ENCODE measurements around the gene SLC46A3.
"Not testable (repeated sequence)": the region's sequence is repeated elsewhere in the genome, so short reads cannot be mapped to it uniquely, and the experiment has no call there.

SLC46A3 gene

GRCh38 chr13:28730762-28731161 lies 12.0 kb upstream of the SLC46A3 start:
- no peak for DNase-seq

- no peak for DNase-seq
These were observed 10.8 kb upstream of the SLC46A3 start for GRCh38 chr13:28729541-28729940.

- no peak for DNase-seq
These were observed 9.9 kb upstream of the SLC46A3 start for GRCh38 chr13:28728642-28729041.

- DNase-seq: no peak
These were observed 6.4 kb upstream of the SLC46A3 start for GRCh38 chr13:28725046-28725610.

- DNase-seq: no peak
These were observed 5.0 kb upstream of the SLC46A3 start for GRCh38 chr13:28723806-28724205.

GRCh38 chr13:28719227-28720055 lies 671 bp upstream of the SLC46A3 start:
- peak in 1 of 2 experiments; percentile 43 for DNase-seq

- peak; percentile 64 to 68 for DNase-seq
These were observed 601 bp downstream of the SLC46A3 start for GRCh38 chr13:28718196-28718542.

- DNase-seq: no peak
These were observed 1.6 kb downstream of the SLC46A3 start for GRCh38 chr13:28717170-28717569.

GRCh38 chr13:28716511-28716910 lies 2.3 kb downstream of the SLC46A3 start:
- DNase-seq: peak in 1 of 2 experiments; percentile 9

- DNase-seq: no peak
These were observed 4.1 kb downstream of the SLC46A3 start for GRCh38 chr13:28714651-28715050.

GRCh38 chr13:28710161-28710560 lies 8.6 kb downstream of the SLC46A3 start:
- no peak for DNase-seq

GRCh38 chr13:28707629-28708427 lies 10.9 kb downstream of the SLC46A3 start:
- DNase-seq: peak; percentile 75 to 84

GRCh38 chr13:28705461-28706083 lies 13.2 kb downstream of the SLC46A3 start:
- DNase-seq: no peak

GRCh38 chr13:28704919-28705318 lies 13.9 kb downstream of the SLC46A3 start:
- DNase-seq: no peak

GRCh38 chr13:28704282-28704681 lies 14.5 kb downstream of the SLC46A3 start:
- no peak for DNase-seq

- DNase-seq: no peak
These were observed 19.5 kb downstream of the SLC46A3 start for GRCh38 chr13:28699246-28699645.

- no peak for DNase-seq
These were observed 21.3 kb downstream of the SLC46A3 start for GRCh38 chr13:28697441-28697840.

- DNase-seq: not testable (repeated sequence)
These were observed 24.9 kb downstream of the SLC46A3 start for GRCh38 chr13:28693605-28694491.

- no peak for DNase-seq
These were observed 32.9 kb downstream of the SLC46A3 start for GRCh38 chr13:28685892-28686291.

GRCh38 chr13:28685114-28685513 lies 33.7 kb downstream of the SLC46A3 start:
- no peak for DNase-seq

GRCh38 chr13:28684257-28684656 lies 34.5 kb downstream of the SLC46A3 start:
- no peak for DNase-seq

GRCh38 chr13:28683169-28683568 lies 35.6 kb downstream of the SLC46A3 start:
- not testable (repeated sequence) for DNase-seq

Data from AML-193 (cell line).